ENCODE data around the gene PKP1. TPM values are rescaled to one million over a fixed set of nuclear protein-coding genes. Genes with fewer than 3 reads are reported as not detected.

PKP1 gene
- total RNA-seq, 1 experiment from 2014 or later = 0.94 TPM

- TF ChIP-seq EZH2 (IDR thresholded peaks at IDR 0.05; ENCODE audit: low read depth) (no peak), CTCF (conservative IDR thresholded peaks at IDR 0.05) (no peak)
- Histone ChIP-seq H3K79me2 (ENCODE audit: low read depth) (no peaks in the 10 kb centered on the region), H3F3A (ENCODE audit: insufficient read depth, low read depth) (no peaks in the 10 kb centered on the region), H3K9me3 (ENCODE audit: insufficient read depth, low read depth) (no peaks in the 10 kb centered on the region), H3K4me1 (replicated peaks; ENCODE audit: insufficient read depth) (no peaks in the 10 kb centered on the region), H3K27ac (no peak overlapping the region), H2AFZ (no peak overlapping the region), H3K4me3 (no peak overlapping the region), H3K36me3 (ENCODE audit: low read depth) (no peaks in the 10 kb centered on the region), H3K27me3 (ENCODE audit: insufficient read depth, low read depth) (peaks cover 47% of the 10 kb centered on the region), H3K9me2 (ENCODE audit: insufficient read depth) (no peaks in the 10 kb centered on the region), H4K20me1 (ENCODE audit: insufficient read depth) (no peaks in the 10 kb centered on the region), H3K4me2 (no peak overlapping the region)
- BruUV-seq (replicated peaks) = no TSS peak
- no peak for DNase-seq
- intact Hi-C loops (cut with micrococcal nuclease; ENCODE audit: unreplicated experiment) = no loop called here
- POLR2A ChIA-PET (ENCODE audit: unreplicated experiment) = no interaction called here
- CTCF ChIA-PET = interaction anchor here (1.0 kb wide), 1 partner anchor 16 kb away, joined by 3 read pairs; no protein-coding TSS in a partner anchor
These were observed 81.9 kb downstream of the PKP1 start for GRCh38 chr1:201365251-201365650.

GRCh38 chr1:201366696-201367095 lies 83.4 kb downstream of the PKP1 start:
- Histone ChIP-seq H3F3A (ENCODE audit: insufficient read depth, low read depth) (no peaks in the 10 kb centered on the region), H3K27ac (no peak overlapping the region), H4K20me1 (ENCODE audit: insufficient read depth) (no peaks in the 10 kb centered on the region), H3K4me2 (no peak overlapping the region), H3K9me3 (ENCODE audit: insufficient read depth, low read depth) (no peaks in the 10 kb centered on the region), H3K36me3 (ENCODE audit: low read depth) (no peaks in the 10 kb centered on the region), H3K4me3 (no peak overlapping the region), H3K4me1 (replicated peaks; ENCODE audit: insufficient read depth) (no peaks in the 10 kb centered on the region), H2AFZ (no peak overlapping the region), H3K79me2 (ENCODE audit: low read depth) (no peaks in the 10 kb centered on the region), H3K27me3 (ENCODE audit: insufficient read depth, low read depth) (peaks cover 61% of the 10 kb centered on the region), H3K9me2 (ENCODE audit: insufficient read depth) (no peaks in the 10 kb centered on the region)
- intact Hi-C loops (cut with micrococcal nuclease; ENCODE audit: unreplicated experiment) = no loop called here
- no peak for DNase-seq
- ChIA-PET POLR2A (ENCODE audit: unreplicated experiment) (no interaction called here), CTCF (no interaction called here)
- TF ChIP-seq EZH2 (IDR thresholded peaks at IDR 0.05; ENCODE audit: low read depth) = no peak
- no TSS peak for BruUV-seq (replicated peaks)

- DNase-seq = no peak
- TF ChIP-seq EZH2 (IDR thresholded peaks at IDR 0.05; ENCODE audit: low read depth) = no peak
- no peak for TF ChIP-seq CTCF (conservative IDR thresholded peaks at IDR 0.05)
- H3K9me3 ChIP-seq (ENCODE audit: insufficient read depth, low read depth) = no peaks in the 10 kb centered on the region
- no peaks in the 10 kb centered on the region for H3K79me2 ChIP-seq (ENCODE audit: low read depth)
- H3K4me3 ChIP-seq = no peak overlapping the region
- H3K27ac ChIP-seq = no peak overlapping the region
- intact Hi-C loops (cut with micrococcal nuclease; ENCODE audit: unreplicated experiment) = no loop called here
- H2AFZ ChIP-seq = no peak overlapping the region
- no peaks in the 10 kb centered on the region for H3K9me2 ChIP-seq (ENCODE audit: insufficient read depth)
- no peaks in the 10 kb centered on the region for H3F3A ChIP-seq (ENCODE audit: insufficient read depth, low read depth)
- ChIA-PET POLR2A (ENCODE audit: unreplicated experiment) (no interaction called here), CTCF (no interaction called here)
- H3K27me3 ChIP-seq (ENCODE audit: insufficient read depth, low read depth) = peaks cover 86% of the 10 kb centered on the region
- no peaks in the 10 kb centered on the region for H3K36me3 ChIP-seq (ENCODE audit: low read depth)
- H3K4me2 ChIP-seq = no peak overlapping the region
- H4K20me1 ChIP-seq (ENCODE audit: insufficient read depth) = no peaks in the 10 kb centered on the region
- H3K4me1 ChIP-seq (replicated peaks; ENCODE audit: insufficient read depth) = no peaks in the 10 kb centered on the region
- no TSS peak for BruUV-seq (replicated peaks)
These were observed 85.9 kb downstream of the PKP1 start for GRCh38 chr1:201369209-201369608.

GRCh38 chr1:201370500-201370899 lies 87.2 kb downstream of the PKP1 start:
- Histone ChIP-seq H3F3A (ENCODE audit: insufficient read depth, low read depth) (no peaks in the 10 kb centered on the region), H3K36me3 (ENCODE audit: low read depth) (no peaks in the 10 kb centered on the region), H2AFZ (no peak overlapping the region), H3K4me3 (no peak overlapping the region), H4K20me1 (ENCODE audit: insufficient read depth) (no peaks in the 10 kb centered on the region), H3K9me3 (ENCODE audit: insufficient read depth, low read depth) (no peaks in the 10 kb centered on the region), H3K79me2 (ENCODE audit: low read depth) (no peaks in the 10 kb centered on the region), H3K4me1 (replicated peaks; ENCODE audit: insufficient read depth) (no peaks in the 10 kb centered on the region), H3K27ac (no peak overlapping the region), H3K4me2 (no peak overlapping the region), H3K27me3 (ENCODE audit: insufficient read depth, low read depth) (peaks cover 90% of the 10 kb centered on the region), H3K9me2 (ENCODE audit: insufficient read depth) (no peaks in the 10 kb centered on the region)
- TF ChIP-seq EZH2 (IDR thresholded peaks at IDR 0.05; ENCODE audit: low read depth) (no peak), CTCF (conservative IDR thresholded peaks at IDR 0.05) (no peak)
- CTCF ChIA-PET = no interaction called here
- no peak for DNase-seq
- intact Hi-C loops (cut with micrococcal nuclease; ENCODE audit: unreplicated experiment) = no loop called here
- POLR2A ChIA-PET (ENCODE audit: unreplicated experiment) = no interaction called here
- no TSS peak for BruUV-seq (replicated peaks)
